Measurements from ENCODE around the gene YIPF5.

DNA sequence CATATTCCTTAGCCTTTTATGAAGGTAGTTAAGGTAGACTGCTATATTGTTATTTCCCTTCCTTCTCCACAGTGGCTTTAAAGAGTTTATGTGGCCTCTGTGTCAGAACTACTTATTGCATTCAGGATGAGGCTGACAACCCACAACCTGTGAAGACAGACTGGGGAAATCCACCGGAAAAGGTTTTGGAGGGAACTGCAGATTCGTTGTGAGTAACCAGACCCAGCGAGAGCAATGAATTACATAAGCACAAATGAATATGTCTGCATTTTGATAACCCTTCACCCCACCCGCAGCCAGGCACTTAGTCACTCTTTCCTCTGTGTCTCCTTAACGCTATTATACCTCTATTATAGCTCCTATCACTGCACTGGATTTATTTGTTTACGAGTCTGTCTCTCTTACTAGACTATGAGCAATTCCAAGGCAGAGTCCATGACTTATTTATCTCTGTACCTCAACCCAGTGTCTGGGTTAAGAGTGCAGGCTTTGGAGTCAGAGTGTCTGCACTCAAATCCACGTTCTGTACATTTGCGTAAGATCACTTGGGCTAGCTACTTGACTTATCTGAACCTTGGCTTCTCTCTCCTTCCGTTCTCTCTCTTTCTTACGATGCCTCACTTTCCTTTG, 19.5 kb upstream of the YIPF5 start:
- TF ChIP-seq, protein P1, sequence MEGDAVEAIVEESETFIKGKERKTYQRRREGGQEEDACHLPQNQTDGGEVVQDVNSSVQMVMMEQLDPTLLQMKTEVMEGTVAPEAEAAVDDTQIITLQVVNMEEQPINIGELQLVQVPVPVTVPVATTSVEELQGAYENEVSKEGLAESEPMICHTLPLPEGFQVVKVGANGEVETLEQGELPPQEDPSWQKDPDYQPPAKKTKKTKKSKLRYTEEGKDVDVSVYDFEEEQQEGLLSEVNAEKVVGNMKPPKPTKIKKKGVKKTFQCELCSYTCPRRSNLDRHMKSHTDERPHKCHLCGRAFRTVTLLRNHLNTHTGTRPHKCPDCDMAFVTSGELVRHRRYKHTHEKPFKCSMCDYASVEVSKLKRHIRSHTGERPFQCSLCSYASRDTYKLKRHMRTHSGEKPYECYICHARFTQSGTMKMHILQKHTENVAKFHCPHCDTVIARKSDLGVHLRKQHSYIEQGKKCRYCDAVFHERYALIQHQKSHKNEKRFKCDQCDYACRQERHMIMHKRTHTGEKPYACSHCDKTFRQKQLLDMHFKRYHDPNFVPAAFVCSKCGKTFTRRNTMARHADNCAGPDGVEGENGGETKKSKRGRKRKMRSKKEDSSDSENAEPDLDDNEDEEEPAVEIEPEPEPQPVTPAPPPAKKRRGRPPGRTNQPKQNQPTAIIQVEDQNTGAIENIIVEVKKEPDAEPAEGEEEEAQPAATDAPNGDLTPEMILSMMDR (IDR thresholded peaks at IDR 0.05; ENCODE audit: low read length) = no peak
- no peak for TF ChIP-seq EZH2 (optimal IDR thresholded peaks at IDR 0.05; ENCODE audit: low read depth, low read length)
